RWPE2 (cell line): ENCODE measurements around the gene NKAIN1.

Experiments used
- ATAC-seq: fragments of 200-7000 bp; cut with Tn5 transposase; 3 replicates; pipeline ENCODE4 v1.9.1; 2021; ENCODE audit warnings: low read depth
- DNase-seq: peaks from one replicate; pipeline ENCODE4 v3.0.0-alpha.2; 2020; ENCODE audit warnings: low spot score
- H3K27ac ChIP-seq: fragments of 450-650 bp; 2 replicates; pipeline ENCODE4 v1.5.1; 2017; ENCODE audit warnings: mild to moderate bottlenecking; ENCODE audit not compliant: poor library complexity, severe bottlenecking
- H3K27me3 ChIP-seq: fragments of 250-450 bp; sonication (Bioruptor Pico); 2 replicates; pipeline ENCODE4 v1.5.1; 2021; ENCODE audit warnings: mild to moderate bottlenecking, moderate library complexity; ENCODE audit not compliant: insufficient read depth, poor library complexity, severe bottlenecking
- H3K36me3 ChIP-seq: fragments of 250-450 bp; sonication (Bioruptor Pico); 2 replicates; pipeline ENCODE4 v1.5.1; 2020; ENCODE audit warnings: low read depth, mild to moderate bottlenecking, moderate library complexity
- H3K4me1 ChIP-seq: fragments of 250-450 bp; sonication (Bioruptor Pico); 2 replicates; pipeline ENCODE4 v1.5.1; 2021; ENCODE audit warnings: mild to moderate bottlenecking, moderate library complexity; ENCODE audit not compliant: insufficient read depth, poor library complexity, severe bottlenecking
- H3K4me3 ChIP-seq: fragments of 250-450 bp; sonication (Bioruptor Pico); 2 replicates; pipeline ENCODE4 v1.5.1; 2021; ENCODE audit warnings: mild to moderate bottlenecking, moderate library complexity; ENCODE audit not compliant: severe bottlenecking
- H3K9me3 ChIP-seq: fragments of 250-450 bp; sonication (Bioruptor Pico); 2 replicates; pipeline ENCODE4 v1.5.1; 2021; ENCODE audit warnings: mild to moderate bottlenecking, moderate library complexity; ENCODE audit not compliant: severe bottlenecking
- CTCF ChIP-seq: fragments of 450-650 bp; IDR thresholded peaks from one replicate; pipeline ENCODE4 v1.5.1; 2017; ENCODE audit warnings: mild to moderate bottlenecking, moderate library complexity; ENCODE audit not compliant: poor library complexity, severe bottlenecking

NKAIN1 gene

DNA sequence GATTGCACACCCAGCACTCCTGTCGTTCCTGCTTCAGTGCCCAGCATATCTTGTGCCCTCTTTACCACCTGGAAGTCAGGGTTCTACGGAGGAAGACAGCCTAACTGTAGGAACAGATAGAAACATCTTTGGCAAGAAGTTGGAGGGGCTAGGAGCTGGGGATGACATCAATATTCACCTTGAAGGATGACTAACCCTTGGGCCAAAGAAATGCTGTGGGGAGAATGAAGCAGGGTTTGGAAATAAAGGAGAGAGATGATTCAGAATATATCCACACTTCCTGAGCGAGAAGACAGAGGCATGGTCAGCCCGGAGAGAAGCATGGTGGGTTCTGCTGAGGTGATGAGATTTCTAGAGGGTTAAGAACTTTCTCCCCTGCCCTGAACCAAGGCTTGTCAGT is 4.6 kb upstream of the NKAIN1 start:
- no peak overlapping the region for H3K27ac ChIP-seq
- DNase-seq (no peak), ATAC-seq (peak; percentile 66; the same call in 2 of the 3 replicates)
- no peak for TF ChIP-seq CTCF
- no peaks in the 10 kb centered on the region for H3K9me3 ChIP-seq
- H3K36me3 ChIP-seq = no peaks in the 10 kb centered on the region
- H3K4me1 ChIP-seq = no peaks in the 10 kb centered on the region
- peaks cover 13% of the 10 kb centered on the region for H3K27me3 ChIP-seq
- no peak overlapping the region for H3K4me3 ChIP-seq

DNA sequence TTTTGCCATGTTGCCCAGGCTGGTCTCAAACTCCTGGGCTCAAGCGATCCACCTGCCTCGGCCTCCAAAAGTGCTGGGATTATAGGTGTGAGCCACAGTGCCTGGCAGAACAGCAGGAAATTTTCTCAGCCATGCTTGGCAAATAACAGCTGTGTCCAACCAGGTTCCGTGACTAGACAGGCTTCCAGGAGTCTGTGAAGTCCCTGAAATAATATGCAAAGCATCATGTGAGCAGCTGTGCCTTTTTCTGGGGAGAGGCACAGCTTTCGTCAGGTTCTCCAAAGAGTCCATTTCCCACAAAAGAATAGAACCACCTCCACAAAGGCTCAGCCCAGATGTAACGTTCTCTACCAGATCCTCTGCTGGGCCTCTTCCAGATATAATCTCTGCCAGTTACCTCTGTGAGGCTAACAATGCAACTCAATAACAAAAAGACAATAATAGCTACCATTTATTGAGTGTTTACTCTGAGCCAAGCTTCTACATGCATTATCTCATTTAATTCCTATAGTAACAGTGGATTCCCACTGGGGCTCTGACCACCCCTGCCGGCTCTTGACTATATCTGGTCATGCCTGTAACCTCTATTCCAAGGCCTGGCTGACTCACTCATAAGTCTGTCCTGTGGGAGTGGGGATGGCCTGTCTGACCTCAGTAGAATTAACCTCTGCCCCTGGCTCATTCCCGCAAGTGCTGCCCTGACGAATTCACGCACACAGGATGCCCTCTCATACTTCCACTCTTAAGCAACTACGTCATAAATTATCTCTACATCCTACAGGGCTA is 4.0 kb upstream of the NKAIN1 start:
- Histone ChIP-seq H3K27me3 (peaks cover 19% of the 10 kb centered on the region), H3K27ac (no peak overlapping the region), H3K36me3 (no peaks in the 10 kb centered on the region), H3K4me1 (no peaks in the 10 kb centered on the region), H3K9me3 (no peaks in the 10 kb centered on the region), H3K4me3 (no peak overlapping the region)
- no peak for TF ChIP-seq CTCF
- ATAC-seq (no peak), DNase-seq (no peak)

GRCh38 chr1:31241321-31241720 is 1.6 kb upstream of the NKAIN1 start:
- DNase-seq (no peak), ATAC-seq (no peak)
- Histone ChIP-seq H3K4me1 (no peaks in the 10 kb centered on the region), H3K27me3 (peaks cover 42% of the 10 kb centered on the region), H3K27ac (no peak overlapping the region), H3K9me3 (no peaks in the 10 kb centered on the region), H3K36me3 (no peaks in the 10 kb centered on the region), H3K4me3 (no peak overlapping the region)
- TF ChIP-seq CTCF = no peak

- DNase-seq (no peak), ATAC-seq (peak; percentile 45)
- Histone ChIP-seq H3K27ac (no peak overlapping the region), H3K27me3 (peaks cover 45% of the 10 kb centered on the region), H3K4me3 (peak overlapping the region; percentile 35), H3K36me3 (no peaks in the 10 kb centered on the region), H3K9me3 (no peaks in the 10 kb centered on the region), H3K4me1 (no peaks in the 10 kb centered on the region)
- no peak for TF ChIP-seq CTCF
These were observed 587 bp downstream of the NKAIN1 start for GRCh38 chr1:31238986-31239613.

DNA sequence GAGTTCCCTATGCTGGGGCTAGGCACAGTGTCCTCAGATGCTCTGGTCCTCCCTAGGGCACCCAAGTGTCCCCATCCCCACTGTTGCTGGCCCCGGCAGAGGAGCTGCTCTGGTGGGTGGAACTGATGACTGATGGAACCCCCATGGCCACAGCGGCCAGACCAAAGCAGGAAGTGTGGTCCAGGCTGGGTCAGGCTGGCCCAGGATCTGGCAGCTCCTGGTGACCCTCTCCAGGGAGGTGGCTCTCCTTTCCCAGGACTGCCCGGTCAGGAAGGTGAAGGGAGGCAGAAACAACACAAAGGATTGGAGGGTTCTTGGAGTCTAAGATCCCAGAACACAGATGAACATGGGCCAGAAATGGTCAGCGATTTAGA is 1.1 kb downstream of the NKAIN1 start:
- Histone ChIP-seq H3K27me3 (peaks cover 45% of the 10 kb centered on the region), H3K4me3 (no peak overlapping the region)
- peak; percentile 20; the same call in 2 of the 3 replicates for ATAC-seq

More for the DNA sequence above, 1.1 kb downstream of the NKAIN1 start:
- Histone ChIP-seq H3K9me3 (no peaks in the 10 kb centered on the region), H3K4me1 (no peaks in the 10 kb centered on the region), H3K27ac (no peak overlapping the region), H3K36me3 (no peaks in the 10 kb centered on the region)
- no peak for TF ChIP-seq CTCF
- DNase-seq = no peak
